Endothelial cell of umbilical vein (primary cell): ENCODE measurements around the gene OTULIN. TPM values are rescaled to one million over a fixed set of nuclear protein-coding genes. Genes with fewer than 3 reads are reported as not detected.

Experiments used
- BruUV-seq: library from RNA; stranded (reverse); fragments of 400-500 nt; replicated peaks from 2 replicates; lab custom pipeline; 2021; lab: Mats Ljungman, UMichigan
- CTCF ChIA-PET: fragments of 300-600, 350-600 bp; sonication (Branson Sonifier 250); formaldehyde crosslinking; loops from one replicate; lab custom pipeline; 2021; ENCODE audit warnings: antibody characterized with exemption, inconsistent platforms; lab: Charles Lee
- POLR2A ChIA-PET: fragments of 300-600, 350-600 bp; sonication (Branson Sonifier 250); formaldehyde crosslinking; loops from one replicate; lab custom pipeline; 2021; ENCODE audit warnings: antibody characterized with exemption, inconsistent platforms; lab: Charles Lee
- DNase-seq: peaks from one replicate; pipeline ENCODE4 v3.0.0-alpha.2; 2011; ENCODE audit warnings: low read depth, low spot score
- FAIRE-seq: peaks from 2 replicates; lab custom pipeline; 2011; peaks lifted over from hg19 to GRCh38; lab: Jason Lieb, UNC
- H2AFZ ChIP-seq: 2 replicates; pipeline ENCODE4 v1.6.0; 2012; ENCODE audit warnings: low read depth, low read length, control low read depth, inconsistent platforms
- H3K27ac ChIP-seq: 2 replicates; pipeline ENCODE4 v1.5.1; 2011; ENCODE audit warnings: low read depth, mild to moderate bottlenecking, control low read depth, low read length, moderate library complexity; ENCODE audit not compliant: insufficient read depth
- H3K27me3 ChIP-seq, 2 experiments: 2 replicates each; pipeline versions ENCODE4 v1.6.0 to v1.6.1; 2011; ENCODE audit warnings: low read length in 2 of 2, mixed read lengths in 1 of 2; ENCODE audit not compliant: control insufficient read depth in 2 of 2, insufficient read depth in 2 of 2
- H3K36me3 ChIP-seq, 2 experiments: 2 replicates in 1 of 2; 3 replicates in 1 of 2; pipeline ENCODE4 v1.5.1; 2011; ENCODE audit warnings: low read length in 2 of 2, mild to moderate bottlenecking in 1 of 2, moderate library complexity in 1 of 2; ENCODE audit not compliant: control insufficient read depth in 2 of 2, insufficient read depth in 2 of 2; ENCODE audit errors: extremely low read depth in 1 of 2
- H3K4me1 ChIP-seq: 3 replicates; pipeline ENCODE4 v1.5.1; 2011; ENCODE audit warnings: mild to moderate bottlenecking, low read length; ENCODE audit not compliant: control insufficient read depth, insufficient read depth; ENCODE audit errors: extremely low read depth
- H3K4me2 ChIP-seq: 2 replicates; pipeline ENCODE4 v1.6.1; 2011; ENCODE audit warnings: low read length, control low read depth, mixed read lengths; ENCODE audit not compliant: insufficient read depth
- H3K4me3 ChIP-seq, 3 experiments: fragments of 200-600 bp in 1 of 3; sonication (generic), shearing (Covaris generic) in 1 of 3; replicated peaks in 1 of 3; 2 replicates each; pipeline ENCODE4 v1.5.1; 2011 to 2016; ENCODE audit warnings: control low read depth in 3 of 3, low read length in 3 of 3, mild to moderate bottlenecking in 2 of 3, inconsistent platforms in 1 of 3, low read depth in 1 of 3, moderate library complexity in 1 of 3; ENCODE audit not compliant: insufficient read depth in 1 of 3
- H3K79me2 ChIP-seq: 2 replicates; pipeline ENCODE4 v1.6.0; 2012; ENCODE audit warnings: low read length, inconsistent platforms; ENCODE audit not compliant: control insufficient read depth, insufficient read depth
- H3K9ac ChIP-seq: replicated peaks from 2 replicates; pipeline ENCODE3; 2011; ENCODE audit warnings: low read length, control low read depth; ENCODE audit not compliant: insufficient read depth; ENCODE audit errors: extremely low read depth
- H3K9me1 ChIP-seq: replicated peaks from 3 replicates; pipeline ENCODE4 v1.6.0; 2011; ENCODE audit warnings: mild to moderate bottlenecking, low read length; ENCODE audit not compliant: control insufficient read depth, insufficient read depth; ENCODE audit errors: extremely low read depth
- H3K9me3 ChIP-seq: replicated peaks from 2 replicates; pipeline ENCODE4 v1.5.1; 2012; ENCODE audit warnings: low read length, inconsistent platforms; ENCODE audit not compliant: control insufficient read depth, insufficient read depth
- H4K20me1 ChIP-seq: replicated peaks from 2 replicates; pipeline ENCODE3; 2011; ENCODE audit warnings: mild to moderate bottlenecking, low read length; ENCODE audit not compliant: control insufficient read depth, insufficient read depth; ENCODE audit errors: extremely low read depth
- EZH2 ChIP-seq: IDR thresholded peaks from 2 replicates; pipeline ENCODE4 v1.6.1; 2012; ENCODE audit warnings: borderline replicate concordance, low read depth, mild to moderate bottlenecking, moderate library complexity, low read length, inconsistent platforms; ENCODE audit not compliant: severe bottlenecking
- FOS ChIP-seq: IDR thresholded peaks from 2 replicates; pipeline ENCODE4 v1.6.1; 2011; ENCODE audit warnings: mild to moderate bottlenecking, low read length, moderate library complexity, borderline replicate concordance; ENCODE audit not compliant: insufficient read depth
- GATA2 ChIP-seq: IDR thresholded peaks from 2 replicates; pipeline ENCODE4 v1.7.0; 2011; ENCODE audit warnings: low read depth, mild to moderate bottlenecking, moderate library complexity, mixed read lengths, low read length; ENCODE audit not compliant: insufficient read length, insufficient read depth
- JUN ChIP-seq: IDR thresholded peaks from 2 replicates; pipeline ENCODE4 v1.6.1; 2011; ENCODE audit warnings: borderline replicate concordance, low read depth; ENCODE audit not compliant: insufficient read length, insufficient read depth
- MYC ChIP-seq: IDR thresholded peaks from one replicate; pipeline ENCODE4 v1.6.1; 2011; ENCODE audit warnings: mild to moderate bottlenecking, low read depth, low read length
- POLR2A ChIP-seq: IDR thresholded peaks from 2 replicates; pipeline ENCODE4 v1.6.1; 2012; ENCODE audit warnings: low read depth, mild to moderate bottlenecking, control low read depth, low read length
- POLR2AphosphoS5 ChIP-seq: IDR thresholded peaks from 2 replicates; pipeline ENCODE4 v1.6.1; 2012; ENCODE audit warnings: low read depth, mild to moderate bottlenecking, control low read depth, low read length, moderate library complexity; ENCODE audit not compliant: insufficient read depth
- dilution Hi-C: fragments of 300-500 bp; cut with MboI; formaldehyde crosslinking; loops from one replicate; pipeline ENCODE4 v1.15.0; 2019; ENCODE audit warnings: low sequenced_read_pairs; ENCODE audit not compliant: extremely low pct_ligation_motif_present
- intact Hi-C: fragments of 100-400 bp; cut with micrococcal nuclease; formaldehyde crosslinking; loops from one replicate; pipeline ENCODE4 v1.10.0; 2022
- polyA plus RNA-seq, 4 experiments: library from polyadenylated mRNA; depleted of rRNA in 3 of 4; stranded (reverse) in 3 of 4; unstranded in 1 of 4; fragments of >200 nt; gene quantifications; 2 replicates each; pipeline versions ENCODE4 v1.2.1 to v1.2.3, GENCODE V29; 2011 to 2012; ENCODE audit warnings: missing spikeins in 1 of 4
- total RNA-seq: library from RNA; stranded (reverse); gene quantifications from 2 replicates; pipeline ENCODE4 v1.2.3, GENCODE V29; 2021
- TF ChIP-seq, protein P1 (sequence below), 2 donors: IDR thresholded peaks; 1 replicate in 1 of 2; 2 replicates in 1 of 2; pipeline ENCODE4 v1.5.1; 2011; ENCODE audit warnings: low read length in 2 of 2, mild to moderate bottlenecking in 2 of 2, moderate library complexity in 2 of 2, control low read depth in 1 of 2, inconsistent platforms in 1 of 2, low read depth in 1 of 2; ENCODE audit not compliant: insufficient read depth in 1 of 2; ENCODE audit errors: extremely low read depth in 1 of 2
- TF ChIP-seq, protein P2 (sequence below): IDR thresholded peaks from 2 replicates; pipeline ENCODE4 v1.6.1; 2011; ENCODE audit not compliant: insufficient read depth, insufficient read length

OTULIN gene
- total and polyA plus RNA-seq, 2 donors (not counting 3 experiments of a cell fraction or from before 2014, with no cell fraction given): 7.8 to 30.2 TPM

DNA sequence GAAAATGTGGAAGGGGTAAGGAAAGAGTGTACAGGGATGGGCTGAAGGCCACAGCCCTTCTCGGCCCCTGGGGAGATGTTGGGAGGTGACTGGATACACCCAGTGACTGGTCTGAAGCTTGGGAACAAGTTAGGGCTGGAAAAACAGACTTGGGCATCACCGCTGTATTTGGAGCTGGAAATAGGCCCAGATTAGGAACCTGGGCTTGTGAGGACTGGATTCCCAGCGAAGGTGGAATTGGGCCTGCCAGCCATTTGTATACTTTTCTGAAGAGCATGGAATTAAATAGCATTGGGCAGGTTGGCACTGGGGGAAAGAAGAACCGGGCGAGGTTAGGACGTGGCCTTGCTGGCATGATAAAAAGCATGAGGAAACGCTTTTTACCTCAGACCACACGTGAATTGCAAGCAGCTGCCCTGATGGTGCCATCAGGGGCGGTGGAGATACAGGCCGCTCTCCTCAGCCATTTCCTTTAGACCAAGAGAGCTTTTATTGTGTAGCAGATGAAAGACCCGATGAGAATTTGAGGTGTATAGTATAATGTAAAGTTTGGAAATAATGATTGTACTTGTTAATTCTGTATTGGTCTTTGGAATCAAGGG is 37.8 kb downstream of the OTULIN start:
- POLR2A ChIA-PET: no interaction called here

More for the DNA sequence above, 37.8 kb downstream of the OTULIN start:
- no peak overlapping the region for H3K27ac ChIP-seq
- no peak overlapping the region for H3K4me3 ChIP-seq
- H2AFZ ChIP-seq: no peak overlapping the region
- peaks cover 13% of the 10 kb centered on the region for H3K4me1 ChIP-seq
- peaks cover 5 to 10% of the 10 kb centered on the region in 2 experiments for H3K36me3 ChIP-seq
- BruUV-seq: no TSS peak
- no peaks in the 10 kb centered on the region for H3K79me2 ChIP-seq
- no peak for DNase-seq
- no peaks in the 10 kb centered on the region for H3K27me3 ChIP-seq
- dilution Hi-C loops: no loop called here
- no peak overlapping the region for H3K4me2 ChIP-seq
- no peaks in the 10 kb centered on the region for H4K20me1 ChIP-seq
- H3K9me1 ChIP-seq: no peaks in the 10 kb centered on the region
- no peak overlapping the region for H3K9ac ChIP-seq
- TF ChIP-seq JUN (no peak), FOS (no peak), EZH2 (no peak), POLR2A (no peak), GATA2 (no peak), POLR2AphosphoS5 (no peak), MYC (no peak)
- TF ChIP-seq, protein P1, sequence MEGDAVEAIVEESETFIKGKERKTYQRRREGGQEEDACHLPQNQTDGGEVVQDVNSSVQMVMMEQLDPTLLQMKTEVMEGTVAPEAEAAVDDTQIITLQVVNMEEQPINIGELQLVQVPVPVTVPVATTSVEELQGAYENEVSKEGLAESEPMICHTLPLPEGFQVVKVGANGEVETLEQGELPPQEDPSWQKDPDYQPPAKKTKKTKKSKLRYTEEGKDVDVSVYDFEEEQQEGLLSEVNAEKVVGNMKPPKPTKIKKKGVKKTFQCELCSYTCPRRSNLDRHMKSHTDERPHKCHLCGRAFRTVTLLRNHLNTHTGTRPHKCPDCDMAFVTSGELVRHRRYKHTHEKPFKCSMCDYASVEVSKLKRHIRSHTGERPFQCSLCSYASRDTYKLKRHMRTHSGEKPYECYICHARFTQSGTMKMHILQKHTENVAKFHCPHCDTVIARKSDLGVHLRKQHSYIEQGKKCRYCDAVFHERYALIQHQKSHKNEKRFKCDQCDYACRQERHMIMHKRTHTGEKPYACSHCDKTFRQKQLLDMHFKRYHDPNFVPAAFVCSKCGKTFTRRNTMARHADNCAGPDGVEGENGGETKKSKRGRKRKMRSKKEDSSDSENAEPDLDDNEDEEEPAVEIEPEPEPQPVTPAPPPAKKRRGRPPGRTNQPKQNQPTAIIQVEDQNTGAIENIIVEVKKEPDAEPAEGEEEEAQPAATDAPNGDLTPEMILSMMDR (IDR thresholded peaks at IDR 0.05; ENCODE audit: extremely low read depth in 1 of 2, insufficient read depth in 1 of 2, low read depth in 1 of 2, low read length in 2 of 2): no peak
- TF ChIP-seq, protein P2, sequence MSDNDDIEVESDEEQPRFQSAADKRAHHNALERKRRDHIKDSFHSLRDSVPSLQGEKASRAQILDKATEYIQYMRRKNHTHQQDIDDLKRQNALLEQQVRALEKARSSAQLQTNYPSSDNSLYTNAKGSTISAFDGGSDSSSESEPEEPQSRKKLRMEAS: no peak
- CTCF ChIA-PET: interaction anchor here (1.6 to 3.6 kb wide), 3 partner anchors 17 to 302 kb away, joined by 3 to 20 read pairs (median 3); no protein-coding TSS in a partner anchor
- FAIRE-seq: no peak
- intact Hi-C loops: no loop called here
- H3K9me3 ChIP-seq: no peaks in the 10 kb centered on the region
